ENCODE data around the gene ELK3. TPM values are rescaled to one million over a fixed set of nuclear protein-coding genes. Genes with fewer than 3 reads are reported as not detected.
A peak's percentile ranks its signal among the peaks of the same experiment; 100 is the strongest.

Gene ELK3
- total and polyA plus RNA-seq, 2 experiments from 2014 or later: 5.5 to 8.3 TPM

- Histone ChIP-seq H3K27ac (ENCODE audit: low read depth) (no peak overlapping the region), H3K4me3 (no peak overlapping the region), H3K9me2 (ENCODE audit: insufficient read depth) (no peaks in the 10 kb centered on the region), H3K4me1 (ENCODE audit: insufficient read depth) (peaks cover 7% of the 10 kb centered on the region), H3K4me2 (0 out of 2 replicates have a peak overlapping the region, but pooled peaks have one; percentile 3), H3K79me2 (replicated peaks; ENCODE audit: insufficient read depth) (no peaks in the 10 kb centered on the region), H2AFZ (no peak overlapping the region), H4K20me1 (replicated peaks; ENCODE audit: insufficient read depth) (no peaks in the 10 kb centered on the region), H3F3A (replicated peaks; ENCODE audit: low read depth) (no peaks in the 10 kb centered on the region), H3K27me3 (ENCODE audit: insufficient read depth) (no peaks in the 10 kb centered on the region), H3K36me3 (ENCODE audit: insufficient read depth) (no peaks in the 10 kb centered on the region)
- Mint-ChIP-seq H3K9me3 (no peaks in the 10 kb centered on the region), H3K36me3 (ENCODE audit: low read depth) (no peaks in the 10 kb centered on the region), H3K27me3 (ENCODE audit: insufficient read depth, low read depth, poor library complexity) (peaks cover 6% of the 10 kb centered on the region), H3K4me3 (no peak overlapping the region), H3K4me1 (peaks cover 27% of the 10 kb centered on the region; the same call in 2 of the 3 replicates), H3K27ac (no peak overlapping the region)
- ATAC-seq (no peak; the same call in 2 of the 3 replicates), DNase-seq (ENCODE audit: low spot score) (no peak)
- no peak for TF ChIP-seq REST (IDR thresholded peaks at IDR 0.05; ENCODE audit: unreplicated experiment)
- no peak for TF ChIP-seq CREB1 (CRISPR knock-in tag; IDR thresholded peaks at IDR 0.05; ENCODE audit: low read depth)
- no peak for TF ChIP-seq ZNF114 (CRISPR knock-in tag; IDR thresholded peaks at IDR 0.05)
- no peak for TF ChIP-seq ZNF462 (CRISPR knock-in tag; IDR thresholded peaks at IDR 0.05)
- TF ChIP-seq NANOG (IDR thresholded peaks at IDR 0.05; ENCODE audit: borderline replicate concordance): no peak
- no peak for TF ChIP-seq EZH2 (IDR thresholded peaks at IDR 0.05; ENCODE audit: low read depth, unreplicated experiment)
- no peak for TF ChIP-seq CTCF (conservative IDR thresholded peaks at IDR 0.05; ENCODE audit: low read depth in 2 of 2)
- TF ChIP-seq POLR2AphosphoS5 (IDR thresholded peaks at IDR 0.05; ENCODE audit: low read depth): no peak
- no peak for TF ChIP-seq EZH2phosphoT487 (IDR thresholded peaks at IDR 0.05; ENCODE audit: unreplicated experiment)
- no peak for TF ChIP-seq STAT1 (IDR thresholded peaks at IDR 0.05; ENCODE audit: unreplicated experiment)
Measured at GRCh38 chr12:96215919-96216273, 21.7 kb downstream of the ELK3 start.

Measured in GM23338 (cell line).